Measurements from ENCODE around the gene OSBPL7. TPM values are rescaled to one million over a fixed set of nuclear protein-coding genes. Genes with fewer than 3 reads are reported as not detected.
A peak's percentile ranks its signal among the peaks of the same experiment; 100 is the strongest.

OSBPL7 gene
- total RNA-seq, 1 donor from 2014 or later: 28.0 TPM

- no peak for TF ChIP-seq CTCF (IDR thresholded peaks at IDR 0.05; ENCODE audit: unreplicated experiment)
- Mint-ChIP-seq H3K4me1 (ENCODE audit: unreplicated experiment) (peaks cover 80% of the 10 kb centered on the region), H3K9me3 (ENCODE audit: unreplicated experiment) (no peaks in the 10 kb centered on the region), H3K4me3 (ENCODE audit: unreplicated experiment) (peak overlapping the region; percentile 74), H3K36me3 (ENCODE audit: low read depth, unreplicated experiment) (peaks cover 12% of the 10 kb centered on the region), H3K27me3 (ENCODE audit: unreplicated experiment) (peaks cover 9% of the 10 kb centered on the region), H3K27ac (ENCODE audit: unreplicated experiment) (peak overlapping the region; percentile 54)
- no peak for DNase-seq (ENCODE audit: low spot score)
These were observed 30.7 kb upstream of the OSBPL7 start for GRCh38 chr17:47852113-47852949.

GRCh38 chr17:47851764-47852112, 30.1 kb upstream of the OSBPL7 start:
- H3K27me3 Mint-ChIP-seq (ENCODE audit: unreplicated experiment): peaks cover 9% of the 10 kb centered on the region
- no peaks in the 10 kb centered on the region for H3K9me3 Mint-ChIP-seq (ENCODE audit: unreplicated experiment)
- H3K4me1 Mint-ChIP-seq (ENCODE audit: unreplicated experiment): peaks cover 74% of the 10 kb centered on the region
- DNase-seq (ENCODE audit: low spot score): no peak
- H3K27ac Mint-ChIP-seq (ENCODE audit: unreplicated experiment): peak overlapping the region; percentile 54
- H3K36me3 Mint-ChIP-seq (ENCODE audit: low read depth, unreplicated experiment): peaks cover 12% of the 10 kb centered on the region
- peak overlapping the region; percentile 74 for H3K4me3 Mint-ChIP-seq (ENCODE audit: unreplicated experiment)
- TF ChIP-seq CTCF (IDR thresholded peaks at IDR 0.05; ENCODE audit: unreplicated experiment): no peak

- peaks cover 12% of the 10 kb centered on the region for H3K36me3 Mint-ChIP-seq (ENCODE audit: low read depth, unreplicated experiment)
- H3K27me3 Mint-ChIP-seq (ENCODE audit: unreplicated experiment): peaks cover 11% of the 10 kb centered on the region
- no peak for TF ChIP-seq CTCF (IDR thresholded peaks at IDR 0.05; ENCODE audit: unreplicated experiment)
- peaks cover 66% of the 10 kb centered on the region for H3K4me1 Mint-ChIP-seq (ENCODE audit: unreplicated experiment)
- peak within 1 kb of the TSS; percentile 54 for H3K27ac Mint-ChIP-seq (ENCODE audit: unreplicated experiment)
- peak; percentile 70 for DNase-seq (ENCODE audit: low spot score)
- peak within 1 kb of the TSS; percentile 93 for H3K4me3 Mint-ChIP-seq (ENCODE audit: unreplicated experiment)
- H3K9me3 Mint-ChIP-seq (ENCODE audit: unreplicated experiment): no peaks in the 10 kb centered on the region
These were observed 29.3 kb upstream of the OSBPL7 start, which contains the start of gene SP6 for GRCh38 chr17:47850692-47851573. SP6 (minus strand) TSS chr17:47851163; CDS start chr17:47848429, 2,734 bp downstream.

- H3K9me3 Mint-ChIP-seq (ENCODE audit: unreplicated experiment): no peaks in the 10 kb centered on the region
- peaks cover 12% of the 10 kb centered on the region for H3K36me3 Mint-ChIP-seq (ENCODE audit: low read depth, unreplicated experiment)
- peak overlapping the region; percentile 93 for H3K4me3 Mint-ChIP-seq (ENCODE audit: unreplicated experiment)
- peaks cover 63% of the 10 kb centered on the region for H3K4me1 Mint-ChIP-seq (ENCODE audit: unreplicated experiment)
- no peak for TF ChIP-seq CTCF (IDR thresholded peaks at IDR 0.05; ENCODE audit: unreplicated experiment)
- peaks cover 10% of the 10 kb centered on the region for H3K27me3 Mint-ChIP-seq (ENCODE audit: unreplicated experiment)
- DNase-seq (ENCODE audit: low spot score): no peak
- no peak overlapping the region for H3K27ac Mint-ChIP-seq (ENCODE audit: unreplicated experiment)
These were observed 28.7 kb upstream of the OSBPL7 start for GRCh38 chr17:47850373-47850691.

GRCh38 chr17:47848198-47848513, 26.6 kb upstream of the OSBPL7 start:
- Mint-ChIP-seq H3K9me3 (ENCODE audit: unreplicated experiment) (no peaks in the 10 kb centered on the region), H3K27me3 (ENCODE audit: unreplicated experiment) (peaks cover 6% of the 10 kb centered on the region), H3K27ac (ENCODE audit: unreplicated experiment) (no peak overlapping the region), H3K4me1 (ENCODE audit: unreplicated experiment) (peaks cover 48% of the 10 kb centered on the region), H3K36me3 (ENCODE audit: low read depth, unreplicated experiment) (peaks cover 8% of the 10 kb centered on the region), H3K4me3 (ENCODE audit: unreplicated experiment) (no peak overlapping the region)
- DNase-seq (ENCODE audit: low spot score): no peak
- TF ChIP-seq CTCF (IDR thresholded peaks at IDR 0.05; ENCODE audit: unreplicated experiment): no peak

Measured in endothelial cell (in vitro differentiated cells).